ENCODE measurements around the gene ABCG8.

ABCG8 gene

GRCh38 chr2:43852196-43852730 is 13.5 kb downstream of the ABCG8 start:
- WGBS (ENCODE audit: extremely low coverage, insufficient coverage, insufficient read length): no CpG with 5 or more reads among the region's 21 CpGs
- no peak overlapping the region for H2BK5ac ChIP-seq (ENCODE audit: low read depth, low read length, poor library complexity)

GRCh38 chr2:43853141-43854081 is 14.6 kb downstream of the ABCG8 start:
- H3K4ac ChIP-seq (ENCODE audit: low read depth, low read length): no peak overlapping the region
- H4K12ac ChIP-seq (ENCODE audit: low read depth, low read length): no peak overlapping the region
- H3K9ac ChIP-seq (ENCODE audit: low read length): no peak overlapping the region
- H3K36me3 ChIP-seq (ENCODE audit: control insufficient read depth in 1 of 2, insufficient read depth in 2 of 2, low read length in 2 of 2): no peaks in the 10 kb centered on the region
- no peak overlapping the region for H4K8ac ChIP-seq (ENCODE audit: low read depth, low read length)
- H3K79me1 ChIP-seq (ENCODE audit: low read length): no peaks in the 10 kb centered on the region
- H2BK12ac ChIP-seq (ENCODE audit: low read length): no peak overlapping the region
- no peaks in the 10 kb centered on the region for H3K27me3 ChIP-seq (ENCODE audit: insufficient read depth, low read length)
- no peak overlapping the region for H3K18ac ChIP-seq (ENCODE audit: low read length)
- no peak overlapping the region for H3K4me3 ChIP-seq (ENCODE audit: low read depth, low read length)
- no peak overlapping the region for H2BK120ac ChIP-seq (ENCODE audit: insufficient read depth, low read length, poor library complexity)
- no peak overlapping the region for H3K27ac ChIP-seq (ENCODE audit: low read depth, low read length)
- H2AFZ ChIP-seq (ENCODE audit: insufficient read depth, low read length, poor library complexity): no peak overlapping the region
- no peak overlapping the region for H4K91ac ChIP-seq (ENCODE audit: low read depth, low read length)
- no peak for DNase-seq
- no peaks in the 10 kb centered on the region for H3K79me2 ChIP-seq (ENCODE audit: control insufficient read depth, insufficient read depth, low read length, poor library complexity)
- H2BK5ac ChIP-seq (ENCODE audit: low read depth, low read length, poor library complexity): no peak overlapping the region
- no peaks in the 10 kb centered on the region for H3K9me3 ChIP-seq (ENCODE audit: insufficient read depth, low read depth, low read length)
- WGBS (ENCODE audit: extremely low coverage, insufficient coverage, insufficient read length): no CpG with 5 or more reads among the region's 10 CpGs
- no peak overlapping the region for H3K14ac ChIP-seq (ENCODE audit: low read length)
- H3K23ac ChIP-seq (ENCODE audit: low read length): no peak overlapping the region
- no peak overlapping the region for H3K4me2 ChIP-seq (ENCODE audit: low read length)
- H3K4me1 ChIP-seq (ENCODE audit: control insufficient read depth in 1 of 2, insufficient read depth in 2 of 2, low read length in 2 of 2): no peaks in the 10 kb centered on the region
- no peak overlapping the region for H2AK5ac ChIP-seq (ENCODE audit: low read length)

More at GRCh38 chr2:43852196-43852730, 13.5 kb downstream of the ABCG8 start:
- Histone ChIP-seq H3K4me2 (ENCODE audit: low read length) (no peak overlapping the region), H3K27me3 (ENCODE audit: insufficient read depth, low read length) (no peaks in the 10 kb centered on the region), H4K12ac (ENCODE audit: low read depth, low read length) (no peak overlapping the region), H2AK5ac (ENCODE audit: low read length) (no peak overlapping the region), H3K18ac (ENCODE audit: low read length) (no peak overlapping the region), H4K8ac (ENCODE audit: low read depth, low read length) (no peak overlapping the region), H3K27ac (ENCODE audit: low read depth, low read length) (no peak overlapping the region), H3K79me2 (ENCODE audit: control insufficient read depth, insufficient read depth, low read length, poor library complexity) (no peaks in the 10 kb centered on the region), H3K36me3 (ENCODE audit: control insufficient read depth in 1 of 2, insufficient read depth in 2 of 2, low read length in 2 of 2) (no peaks in the 10 kb centered on the region), H3K23ac (ENCODE audit: low read length) (no peak overlapping the region), H3K4ac (ENCODE audit: low read depth, low read length) (no peak overlapping the region), H3K14ac (ENCODE audit: low read length) (no peak overlapping the region), H3K79me1 (ENCODE audit: low read length) (no peaks in the 10 kb centered on the region), H4K91ac (ENCODE audit: low read depth, low read length) (no peak overlapping the region), H3K4me1 (ENCODE audit: control insufficient read depth in 1 of 2, insufficient read depth in 2 of 2, low read length in 2 of 2) (no peaks in the 10 kb centered on the region), H3K9ac (ENCODE audit: low read length) (no peak overlapping the region), H2BK120ac (ENCODE audit: insufficient read depth, low read length, poor library complexity) (no peak overlapping the region), H3K9me3 (ENCODE audit: insufficient read depth, low read depth, low read length) (no peaks in the 10 kb centered on the region), H2BK12ac (ENCODE audit: low read length) (no peak overlapping the region), H3K4me3 (ENCODE audit: low read depth, low read length) (no peak overlapping the region), H2AFZ (ENCODE audit: insufficient read depth, low read length, poor library complexity) (no peak overlapping the region)
- no peak for DNase-seq

GRCh38 chr2:43854671-43855070 is 15.9 kb downstream of the ABCG8 start:
- Histone ChIP-seq H3K23ac (ENCODE audit: low read length) (no peak overlapping the region), H3K27me3 (ENCODE audit: insufficient read depth, low read length) (no peaks in the 10 kb centered on the region), H3K9me3 (ENCODE audit: insufficient read depth, low read depth, low read length) (no peaks in the 10 kb centered on the region), H3K27ac (ENCODE audit: low read depth, low read length) (no peak overlapping the region), H3K4me2 (ENCODE audit: low read length) (no peak overlapping the region), H2AK5ac (ENCODE audit: low read length) (no peak overlapping the region), H3K14ac (ENCODE audit: low read length) (no peak overlapping the region), H3K4ac (ENCODE audit: low read depth, low read length) (no peak overlapping the region), H4K12ac (ENCODE audit: low read depth, low read length) (no peak overlapping the region), H3K4me3 (ENCODE audit: low read depth, low read length) (no peak overlapping the region), H2AFZ (ENCODE audit: insufficient read depth, low read length, poor library complexity) (no peak overlapping the region), H4K8ac (ENCODE audit: low read depth, low read length) (no peak overlapping the region), H3K36me3 (ENCODE audit: control insufficient read depth in 1 of 2, insufficient read depth in 2 of 2, low read length in 2 of 2) (no peaks in the 10 kb centered on the region), H3K18ac (ENCODE audit: low read length) (no peak overlapping the region), H4K91ac (ENCODE audit: low read depth, low read length) (no peak overlapping the region), H3K4me1 (ENCODE audit: control insufficient read depth in 1 of 2, insufficient read depth in 2 of 2, low read length in 2 of 2) (no peaks in the 10 kb centered on the region), H3K79me2 (ENCODE audit: control insufficient read depth, insufficient read depth, low read length, poor library complexity) (no peaks in the 10 kb centered on the region), H3K9ac (ENCODE audit: low read length) (no peak overlapping the region), H3K79me1 (ENCODE audit: low read length) (no peaks in the 10 kb centered on the region), H2BK5ac (ENCODE audit: low read depth, low read length, poor library complexity) (no peak overlapping the region), H2BK120ac (ENCODE audit: insufficient read depth, low read length, poor library complexity) (no peak overlapping the region), H2BK12ac (ENCODE audit: low read length) (no peak overlapping the region)
- no CpG with 5 or more reads among the region's 3 CpGs for WGBS (ENCODE audit: extremely low coverage, insufficient coverage, insufficient read length)
- no peak for DNase-seq

- Histone ChIP-seq H3K4me1 (ENCODE audit: control insufficient read depth in 1 of 2, insufficient read depth in 2 of 2, low read length in 2 of 2) (no peaks in the 10 kb centered on the region), H2BK12ac (ENCODE audit: low read length) (no peak overlapping the region), H2AFZ (ENCODE audit: insufficient read depth, low read length, poor library complexity) (no peak overlapping the region), H3K9ac (ENCODE audit: low read length) (no peak overlapping the region), H3K4me3 (ENCODE audit: low read depth, low read length) (no peak overlapping the region), H2BK5ac (ENCODE audit: low read depth, low read length, poor library complexity) (no peak overlapping the region), H3K27ac (ENCODE audit: low read depth, low read length) (no peak overlapping the region), H3K23ac (ENCODE audit: low read length) (no peak overlapping the region), H4K91ac (ENCODE audit: low read depth, low read length) (no peak overlapping the region), H2AK5ac (ENCODE audit: low read length) (no peak overlapping the region), H3K4ac (ENCODE audit: low read depth, low read length) (no peak overlapping the region), H3K4me2 (ENCODE audit: low read length) (no peak overlapping the region), H2BK120ac (ENCODE audit: insufficient read depth, low read length, poor library complexity) (no peak overlapping the region), H3K14ac (ENCODE audit: low read length) (no peak overlapping the region), H4K12ac (ENCODE audit: low read depth, low read length) (no peak overlapping the region), H4K8ac (ENCODE audit: low read depth, low read length) (no peak overlapping the region), H3K36me3 (ENCODE audit: control insufficient read depth in 1 of 2, insufficient read depth in 2 of 2, low read length in 2 of 2) (no peaks in the 10 kb centered on the region), H3K79me1 (ENCODE audit: low read length) (no peaks in the 10 kb centered on the region), H3K9me3 (ENCODE audit: insufficient read depth, low read depth, low read length) (no peaks in the 10 kb centered on the region), H3K27me3 (ENCODE audit: insufficient read depth, low read length) (no peaks in the 10 kb centered on the region), H3K18ac (ENCODE audit: low read length) (no peak overlapping the region), H3K79me2 (ENCODE audit: control insufficient read depth, insufficient read depth, low read length, poor library complexity) (no peaks in the 10 kb centered on the region)
- DNase-seq: no peak
- WGBS (ENCODE audit: extremely low coverage, insufficient coverage, insufficient read length): no CpG with 5 or more reads among the region's 2 CpGs
Measured at GRCh38 chr2:43855292-43855691, 16.5 kb downstream of the ABCG8 start.
